ENCODE data around the gene FXYD7. TPM values are rescaled to one million over a fixed set of nuclear protein-coding genes. Genes with fewer than 3 reads are reported as not detected.

FXYD7 gene
- total RNA-seq, 4 donors from 2014 or later, result not detected

DNA sequence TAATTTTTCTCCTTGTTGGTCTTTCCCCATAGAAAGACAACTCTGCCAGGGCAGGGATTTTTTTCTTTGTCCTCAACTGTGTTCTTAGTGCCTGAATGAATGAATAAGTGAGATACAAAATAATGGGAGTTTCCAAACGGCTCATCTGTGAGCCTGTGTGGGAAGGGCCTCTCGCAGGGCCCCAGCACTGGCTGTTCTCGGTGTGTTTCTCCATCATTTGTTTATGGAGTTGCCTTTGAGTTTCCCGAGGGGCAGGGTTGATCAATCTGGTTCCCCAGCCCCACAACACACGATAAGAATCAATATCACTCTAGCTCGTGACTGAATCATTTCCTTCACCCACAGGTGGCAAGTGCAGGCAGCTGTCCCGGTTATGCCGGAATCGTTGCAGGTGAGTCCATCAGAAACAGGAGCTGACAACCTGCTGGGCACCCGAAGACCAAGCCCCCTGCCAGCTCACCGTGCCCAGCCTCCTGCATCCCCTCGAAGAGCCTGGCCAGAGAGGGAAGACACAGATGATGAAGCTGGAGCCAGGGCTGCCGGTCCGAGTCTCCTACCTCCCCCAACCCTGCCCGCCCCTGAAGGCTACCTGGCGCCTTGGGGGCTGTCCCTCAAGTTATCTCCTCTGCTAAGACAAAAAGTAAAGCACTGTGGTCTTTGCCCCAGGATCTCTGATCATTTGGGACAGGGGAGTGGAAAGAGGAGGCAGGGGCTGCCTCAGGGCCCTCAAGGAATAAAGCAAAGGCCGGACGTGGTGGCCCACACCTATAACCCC, 26.4 kb downstream of the FXYD7 start:
- Histone ChIP-seq H3K9me3 (peaks cover 6 to 25% (median 12%) of the 10 kb centered on the region in 3 donors), H3K27ac (peak overlapping the region in 2 of 4 donors; percentile 69), H3K4me3 (no peak overlapping the region), H3K27me3 (no peaks in the 10 kb centered on the region), H3K36me3 (peaks cover 0 to 38% (median 5%) of the 10 kb centered on the region in 3 donors), H3K4me1 (peaks cover 11 to 37% (median 15%) of the 10 kb centered on the region in 3 donors)
- intact Hi-C loops (cut with DNase I), result no loop called here
- 64 to 74% methylated on average over 4 to 17 of the region's 18 CpGs for WGBS, 2 donors
- no peak for TF ChIP-seq POLR2A (IDR thresholded peaks at IDR 0.05)
- TF ChIP-seq, protein P1, sequence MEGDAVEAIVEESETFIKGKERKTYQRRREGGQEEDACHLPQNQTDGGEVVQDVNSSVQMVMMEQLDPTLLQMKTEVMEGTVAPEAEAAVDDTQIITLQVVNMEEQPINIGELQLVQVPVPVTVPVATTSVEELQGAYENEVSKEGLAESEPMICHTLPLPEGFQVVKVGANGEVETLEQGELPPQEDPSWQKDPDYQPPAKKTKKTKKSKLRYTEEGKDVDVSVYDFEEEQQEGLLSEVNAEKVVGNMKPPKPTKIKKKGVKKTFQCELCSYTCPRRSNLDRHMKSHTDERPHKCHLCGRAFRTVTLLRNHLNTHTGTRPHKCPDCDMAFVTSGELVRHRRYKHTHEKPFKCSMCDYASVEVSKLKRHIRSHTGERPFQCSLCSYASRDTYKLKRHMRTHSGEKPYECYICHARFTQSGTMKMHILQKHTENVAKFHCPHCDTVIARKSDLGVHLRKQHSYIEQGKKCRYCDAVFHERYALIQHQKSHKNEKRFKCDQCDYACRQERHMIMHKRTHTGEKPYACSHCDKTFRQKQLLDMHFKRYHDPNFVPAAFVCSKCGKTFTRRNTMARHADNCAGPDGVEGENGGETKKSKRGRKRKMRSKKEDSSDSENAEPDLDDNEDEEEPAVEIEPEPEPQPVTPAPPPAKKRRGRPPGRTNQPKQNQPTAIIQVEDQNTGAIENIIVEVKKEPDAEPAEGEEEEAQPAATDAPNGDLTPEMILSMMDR (IDR thresholded peaks at IDR 0.05), result no peak
- no peak for DNase-seq

DNA sequence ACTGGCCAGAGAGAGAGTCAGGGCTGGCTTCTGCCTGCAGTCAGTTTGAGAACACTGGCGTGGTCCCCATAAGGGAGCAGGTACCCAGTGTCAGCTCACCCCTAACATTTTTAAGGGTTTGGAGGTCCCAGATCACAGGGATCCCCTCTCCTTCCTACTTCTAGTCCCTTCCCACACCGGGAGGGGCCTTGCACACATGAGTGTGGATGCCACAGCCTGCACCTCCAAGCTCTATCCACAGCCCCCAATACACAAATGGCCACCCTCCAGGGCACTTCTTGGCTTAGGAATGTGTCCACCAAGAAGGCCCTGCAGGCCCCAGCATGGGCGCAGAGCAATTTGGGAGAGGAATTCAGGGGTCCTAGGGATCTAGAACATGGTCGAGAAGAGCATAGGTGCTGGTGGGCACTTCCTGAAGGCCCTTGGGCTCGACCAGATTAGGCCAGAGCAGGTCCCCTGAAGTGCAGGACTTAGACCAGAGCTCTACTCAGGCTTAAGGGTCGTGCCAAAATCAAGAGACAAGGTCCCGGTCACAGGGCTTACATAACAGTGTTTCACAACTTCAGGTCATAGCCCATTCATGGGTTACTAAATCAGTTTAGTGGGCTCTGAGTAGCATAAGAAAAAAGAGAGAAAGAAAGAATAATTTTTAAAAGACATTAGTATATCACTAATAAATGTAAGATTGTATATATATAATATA, 27.5 kb downstream of the FXYD7 start:
- H3K27me3 ChIP-seq, result no peaks in the 10 kb centered on the region
- no peak overlapping the region for H3K27ac ChIP-seq
- no peak overlapping the region for H3K4me3 ChIP-seq
- H3K4me1 ChIP-seq, result peaks cover 11 to 37% (median 15%) of the 10 kb centered on the region in 3 donors
- intact Hi-C loops (cut with DNase I), result no loop called here
- no peak for DNase-seq
- TF ChIP-seq, protein P1 (IDR thresholded peaks at IDR 0.05), result no peak
- TF ChIP-seq POLR2A (IDR thresholded peaks at IDR 0.05), result no peak
- H3K36me3 ChIP-seq, result peaks cover 0 to 27% (median 5%) of the 10 kb centered on the region in 3 donors
- H3K9me3 ChIP-seq, result peaks cover 6 to 14% (median 10%) of the 10 kb centered on the region in 3 donors
- 62 to 65% methylated on average over 4 to 5 of the region's 7 CpGs for WGBS, 2 donors

DNA sequence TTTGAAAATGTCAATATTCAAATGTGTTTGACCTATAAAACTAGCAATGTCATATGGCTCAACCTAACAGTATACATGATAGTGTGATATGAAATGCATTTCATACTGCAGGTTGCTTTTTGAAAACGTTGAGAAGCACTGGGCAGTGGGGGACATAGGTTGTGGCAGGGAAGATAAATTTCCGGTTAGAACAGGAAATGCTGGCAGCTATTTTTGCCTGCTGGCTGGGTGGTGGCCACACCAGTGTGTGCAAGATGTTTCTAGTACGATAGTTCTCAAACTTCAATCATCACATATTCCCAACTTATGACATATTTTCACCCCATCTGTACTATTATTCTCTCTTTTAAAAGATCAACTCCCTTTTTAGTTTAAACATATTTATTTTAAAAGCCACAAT, 28.7 kb downstream of the FXYD7 start:
- WGBS, 2 donors, result 45 to 53% methylated on average over 3 of the region's 3 CpGs
- intact Hi-C loops (cut with DNase I), result no loop called here

DNA sequence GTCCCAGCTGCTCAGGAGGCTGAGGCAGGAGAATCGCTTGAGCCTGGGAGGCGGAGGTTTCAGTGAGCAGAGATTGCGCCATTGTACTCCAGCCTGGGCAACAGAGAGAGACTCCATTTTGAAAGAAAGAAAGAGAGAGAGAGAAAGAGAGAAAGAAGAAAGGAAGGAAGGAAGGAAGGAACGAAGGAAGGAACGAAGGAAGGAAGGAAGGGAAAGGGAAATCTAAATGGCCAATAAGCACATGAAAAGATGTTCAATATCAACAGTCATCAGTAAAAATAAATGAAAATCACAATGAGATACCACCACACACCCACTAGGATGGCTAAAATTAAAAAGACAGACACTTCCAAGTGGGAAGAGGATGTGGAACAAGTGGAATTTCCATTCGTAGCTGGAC, 31.2 kb downstream of the FXYD7 start:
- H3K4me3 ChIP-seq, result no peak overlapping the region
- no peak for TF ChIP-seq POLR2A (IDR thresholded peaks at IDR 0.05)
- TF ChIP-seq, protein P1 (IDR thresholded peaks at IDR 0.05), result no peak
- no peak for DNase-seq
- H3K36me3 ChIP-seq, result peaks cover 0 to 14% (median 0%) of the 10 kb centered on the region in 3 donors
- H3K27ac ChIP-seq, result no peak overlapping the region
- H3K4me1 ChIP-seq, result peaks cover 0 to 10% (median 0%) of the 10 kb centered on the region in 3 donors
- intact Hi-C loops (cut with DNase I), result no loop called here
- H3K9me3 ChIP-seq, result no peaks in the 10 kb centered on the region
- WGBS, 2 donors, result 91 to 92% methylated on average over 6 of the region's 6 CpGs
- no peaks in the 10 kb centered on the region for H3K27me3 ChIP-seq

More for the DNA sequence above, 28.7 kb downstream of the FXYD7 start:
- H3K36me3 ChIP-seq, result peaks cover 0 to 15% (median 0%) of the 10 kb centered on the region in 3 donors
- no peak for DNase-seq
- TF ChIP-seq POLR2A (IDR thresholded peaks at IDR 0.05), result no peak
- no peak overlapping the region for H3K4me3 ChIP-seq
- no peak overlapping the region for H3K27ac ChIP-seq
- H3K27me3 ChIP-seq, result no peaks in the 10 kb centered on the region
- peaks cover 0 to 1% (median 0%) of the 10 kb centered on the region in 3 donors for H3K9me3 ChIP-seq
- H3K4me1 ChIP-seq, result peaks cover 11 to 35% (median 14%) of the 10 kb centered on the region in 3 donors

DNA sequence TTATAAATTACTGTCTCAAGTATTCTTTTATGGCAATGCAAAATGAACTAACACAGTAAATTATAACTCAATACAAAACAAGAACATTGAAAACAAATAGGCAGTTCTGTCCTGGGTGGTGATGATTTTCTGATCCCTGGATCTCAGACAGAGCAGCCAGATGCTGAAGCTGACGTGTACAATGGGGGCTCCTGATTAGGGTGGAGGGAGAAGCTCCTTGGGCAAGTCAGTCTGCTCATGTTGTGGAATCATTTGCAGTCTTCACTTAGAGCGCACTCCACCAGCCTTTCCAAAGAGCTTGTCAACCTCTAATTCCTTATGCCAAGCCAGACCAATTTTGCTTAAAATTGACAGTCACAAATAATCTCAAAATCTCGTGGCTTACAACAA, 33.1 kb downstream of the FXYD7 start:
- Histone ChIP-seq H3K4me3 (no peak overlapping the region), H3K27me3 (no peaks in the 10 kb centered on the region), H3K27ac (no peak overlapping the region), H3K36me3 (no peaks in the 10 kb centered on the region), H3K4me1 (no peaks in the 10 kb centered on the region), H3K9me3 (no peaks in the 10 kb centered on the region)
- intact Hi-C loops (cut with DNase I), result no loop called here
- WGBS, 2 donors, result 57 to 78% methylated on average over 1 to 2 of the region's 3 CpGs
- DNase-seq, result no peak
- TF ChIP-seq POLR2A (IDR thresholded peaks at IDR 0.05), result no peak
- TF ChIP-seq, protein P1 (IDR thresholded peaks at IDR 0.05), result no peak

All from esophagus squamous epithelium (tissue), 5 donors.